Measurements from ENCODE around the gene UBE2N. TPM values are rescaled to one million over a fixed set of nuclear protein-coding genes. Genes with fewer than 3 reads are reported as not detected.

Gene UBE2N
- total and polyA plus RNA-seq, 2 donors (not counting 1 experiment from before 2014, with no cell fraction given) = 56.3 to 83.8 TPM

GRCh38 chr12:93366422-93366821, 75.3 kb downstream of the UBE2N start:
- Histone ChIP-seq H2AFZ (ENCODE audit: insufficient read depth, low read depth, low read length, poor library complexity, severe bottlenecking) (no peak overlapping the region), H3K9ac (ENCODE audit: low read length) (no peak overlapping the region), H3K27ac (ENCODE audit: low read length in 2 of 2) (no peak overlapping the region), H3K36me3 (replicated peaks in 1 of 2; ENCODE audit: control extremely low read depth in 1 of 2, control insufficient read depth in 1 of 2, extremely low read depth in 1 of 2, insufficient read depth in 2 of 2, low read length in 1 of 2) (no peaks in the 10 kb centered on the region), H3K27me3 (replicated peaks in 1 of 4; ENCODE audit: control extremely low read depth in 1 of 4, control insufficient read depth in 3 of 4, insufficient read depth in 4 of 4, low read length in 3 of 4) (peaks cover 0 to 2% (median 0%) of the 10 kb centered on the region in 4 experiments), H3K4me1 (ENCODE audit: control insufficient read depth in 2 of 2, insufficient read depth in 2 of 2, low read length in 2 of 2) (peaks cover 8 to 10% of the 10 kb centered on the region in 2 donors), H3K79me2 (ENCODE audit: control insufficient read depth, insufficient read depth, low read length) (no peaks in the 10 kb centered on the region), H3K4me2 (replicated peaks; ENCODE audit: low read depth, low read length, poor library complexity, severe bottlenecking) (no peak overlapping the region), H3K9me3 (ENCODE audit: control extremely low read depth in 1 of 3, control insufficient read depth in 2 of 3, insufficient read depth in 1 of 3, low read length in 2 of 3) (peaks cover 0 to 4% (median 0%) of the 10 kb centered on the region in 3 donors), H4K20me1 (ENCODE audit: control insufficient read depth, insufficient read depth, low read length, poor library complexity, severe bottlenecking) (no peaks in the 10 kb centered on the region), H3K4me3 (ENCODE audit: control extremely low read depth in 1 of 5, extremely low read depth in 1 of 5, insufficient read depth in 1 of 5, low read depth in 2 of 5, low read length in 4 of 5) (no peak overlapping the region)
- Mint-ChIP-seq H3K27ac (no peak overlapping the region), H3K9me3 (ENCODE audit: insufficient read depth) (no peaks in the 10 kb centered on the region), H3K4me3 (no peak overlapping the region), H3K27me3 (peaks cover 6% of the 10 kb centered on the region), H3K4me1 (peaks cover 4% of the 10 kb centered on the region)
- ChIA-PET POLR2A (no interaction called here), CTCF (no interaction called here)
- no peak for DNase-seq
- TF ChIP-seq EZH2 (IDR thresholded peaks at IDR 0.05; ENCODE audit: borderline replicate concordance, insufficient read depth, low read depth, low read length, poor library complexity, severe bottlenecking) (no peak), CTCF (IDR thresholded peaks at IDR 0.05) (no peak)
- intact Hi-C loops (cut with micrococcal nuclease) = no loop called here
- no peak for ATAC-seq (ENCODE audit: low read depth)
- 13% methylated on average over 1 of the region's 4 CpGs for WGBS (ENCODE audit: insufficient coverage)

GRCh38 chr12:93365616-93366405, 75.9 kb downstream of the UBE2N start:
- Histone ChIP-seq H3K9ac (ENCODE audit: low read length) (no peak overlapping the region), H3K27ac (ENCODE audit: low read length in 2 of 2) (no peak overlapping the region), H3K4me2 (replicated peaks; ENCODE audit: low read depth, low read length, poor library complexity, severe bottlenecking) (no peak overlapping the region), H3K79me2 (ENCODE audit: control insufficient read depth, insufficient read depth, low read length) (no peaks in the 10 kb centered on the region), H3K9me3 (ENCODE audit: control extremely low read depth in 1 of 3, control insufficient read depth in 2 of 3, insufficient read depth in 1 of 3, low read length in 2 of 3) (peaks cover 0 to 4% (median 0%) of the 10 kb centered on the region in 3 donors), H3K27me3 (replicated peaks in 1 of 4; ENCODE audit: control extremely low read depth in 1 of 4, control insufficient read depth in 3 of 4, insufficient read depth in 4 of 4, low read length in 3 of 4) (peaks cover 0 to 2% (median 0%) of the 10 kb centered on the region in 4 experiments), H3K4me1 (ENCODE audit: control insufficient read depth in 2 of 2, insufficient read depth in 2 of 2, low read length in 2 of 2) (peaks cover 8 to 10% of the 10 kb centered on the region in 2 donors), H2AFZ (ENCODE audit: insufficient read depth, low read depth, low read length, poor library complexity, severe bottlenecking) (no peak overlapping the region), H3K4me3 (ENCODE audit: control extremely low read depth in 1 of 5, extremely low read depth in 1 of 5, insufficient read depth in 1 of 5, low read depth in 2 of 5, low read length in 4 of 5) (no peak overlapping the region), H4K20me1 (ENCODE audit: control insufficient read depth, insufficient read depth, low read length, poor library complexity, severe bottlenecking) (no peaks in the 10 kb centered on the region), H3K36me3 (replicated peaks in 1 of 2; ENCODE audit: control extremely low read depth in 1 of 2, control insufficient read depth in 1 of 2, extremely low read depth in 1 of 2, insufficient read depth in 2 of 2, low read length in 1 of 2) (no peaks in the 10 kb centered on the region)
- ChIA-PET CTCF (no interaction called here), POLR2A (no interaction called here)
- Mint-ChIP-seq H3K27me3 (peaks cover 2% of the 10 kb centered on the region), H3K4me1 (peaks cover 4% of the 10 kb centered on the region), H3K4me3 (no peak overlapping the region), H3K9me3 (ENCODE audit: insufficient read depth) (no peaks in the 10 kb centered on the region), H3K27ac (no peak overlapping the region)
- ATAC-seq (ENCODE audit: low read depth) (no peak), DNase-seq (no peak)
- TF ChIP-seq EZH2 (IDR thresholded peaks at IDR 0.05; ENCODE audit: borderline replicate concordance, insufficient read depth, low read depth, low read length, poor library complexity, severe bottlenecking) = no peak
- no peak for TF ChIP-seq CTCF (IDR thresholded peaks at IDR 0.05)
- 88% methylated on average over 3 of the region's 7 CpGs for WGBS (ENCODE audit: insufficient coverage)
- intact Hi-C loops (cut with micrococcal nuclease) = no loop called here
